OCI-LY3 (cell line): ENCODE measurements around the gene ARHGEF28.

Source experiments
- H2AFZ ChIP-seq: fragments of 200-600, 300-600 bp; shearing (Covaris generic); 2 replicates; pipeline ENCODE4 v1.6.0; 2014; ENCODE audit warnings: antibody characterized with exemption, low read depth, low read length
- H3K27ac ChIP-seq: fragments of 200-600, 300-600 bp; sonication (generic); 2 replicates; pipeline ENCODE4 v1.5.1; 2014; ENCODE audit warnings: mild to moderate bottlenecking, low read length, moderate library complexity, mixed read lengths
- H3K27me3 ChIP-seq: fragments of 200-600, 300-600 bp; sonication (generic); 2 replicates; pipeline ENCODE4 v1.6.1; 2014; ENCODE audit warnings: low read depth, low read length, mixed read lengths
- H3K36me3 ChIP-seq: fragments of 200-600, 300-600 bp; sonication (generic); replicated peaks from 2 replicates; pipeline ENCODE3; 2014; ENCODE audit warnings: low read depth, low read length, mixed read lengths
- H3K4me1 ChIP-seq: fragments of 300-600, 200-600 bp; sonication (generic); 2 replicates; pipeline ENCODE4 v1.6.1; 2014; ENCODE audit warnings: low read length, mixed read lengths
- H3K4me2 ChIP-seq: fragments of 200-600, 300-600 bp; sonication (generic); 2 replicates; pipeline ENCODE4 v1.6.1; 2014; ENCODE audit warnings: low read length, mixed read lengths
- H3K4me3 ChIP-seq: fragments of 300-600, 200-600 bp; sonication (generic); 2 replicates; pipeline ENCODE4 v1.5.1; 2014; ENCODE audit warnings: antibody characterized with exemption, mild to moderate bottlenecking, low read length, moderate library complexity
- H3K79me2 ChIP-seq: fragments of 300-600, 200-600 bp; shearing (Covaris generic); 2 replicates; pipeline ENCODE4 v1.6.1; 2014; ENCODE audit warnings: mild to moderate bottlenecking, low read length, mixed read lengths
- H3K9ac ChIP-seq: fragments of 300-600, 200-600 bp; shearing (Covaris generic); 2 replicates; pipeline ENCODE4 v1.6.0; 2014; ENCODE audit warnings: mild to moderate bottlenecking, low read length, moderate library complexity
- H3K9me3 ChIP-seq: fragments of 200-600, 300-600 bp; shearing (Covaris generic); 2 replicates; pipeline ENCODE4 v1.6.1; 2014; ENCODE audit warnings: low read length, mixed read lengths; ENCODE audit not compliant: insufficient read depth
- H4K20me1 ChIP-seq: fragments of 200-600, 300-600 bp; sonication (generic); 2 replicates; pipeline ENCODE4 v1.6.1; 2016; ENCODE audit warnings: low read length, mixed read lengths; ENCODE audit not compliant: insufficient read depth
- CTCF ChIP-seq: fragments of 200-600, 300-600 bp; sonication (generic); IDR thresholded peaks from 2 replicates; pipeline ENCODE4 v1.5.1; 2014; ENCODE audit warnings: antibody characterized with exemption, low read length, low read depth
- EZH2phosphoT487 ChIP-seq: fragments of 200-600 bp; shearing (Covaris generic); IDR thresholded peaks from 2 replicates; pipeline ENCODE4 v1.6.1; 2018; ENCODE audit warnings: antibody characterized with exemption, mixed run types, low read depth

ARHGEF28 gene

GRCh38 chr5:73957397-73958001, 331.5 kb downstream of the ARHGEF28 start:
- no peaks in the 10 kb centered on the region for H3K27me3 ChIP-seq
- H3K36me3 ChIP-seq: no peaks in the 10 kb centered on the region
- no peaks in the 10 kb centered on the region for H4K20me1 ChIP-seq
- peaks cover 16% of the 10 kb centered on the region for H3K4me1 ChIP-seq
- TF ChIP-seq CTCF (no peak), EZH2phosphoT487 (no peak)
- H3K4me2 ChIP-seq: no peak overlapping the region
- H3K27ac ChIP-seq: no peak overlapping the region
- no peaks in the 10 kb centered on the region for H3K9me3 ChIP-seq
- H2AFZ ChIP-seq: no peak overlapping the region
- H3K9ac ChIP-seq: no peak overlapping the region
- H3K4me3 ChIP-seq: no peak overlapping the region
- no peaks in the 10 kb centered on the region for H3K79me2 ChIP-seq

GRCh38 chr5:73958037-73958436, 332.0 kb downstream of the ARHGEF28 start:
- Histone ChIP-seq H3K27ac (no peak overlapping the region), H3K9me3 (no peaks in the 10 kb centered on the region), H3K36me3 (no peaks in the 10 kb centered on the region), H3K9ac (no peak overlapping the region), H3K79me2 (no peaks in the 10 kb centered on the region), H3K27me3 (no peaks in the 10 kb centered on the region), H3K4me2 (no peak overlapping the region), H3K4me3 (no peak overlapping the region), H4K20me1 (no peaks in the 10 kb centered on the region), H2AFZ (no peak overlapping the region), H3K4me1 (peaks cover 16% of the 10 kb centered on the region)
- TF ChIP-seq CTCF: no peak
- no peak for TF ChIP-seq EZH2phosphoT487

GRCh38 chr5:73960023-73960422, 334.0 kb downstream of the ARHGEF28 start:
- Histone ChIP-seq H3K27me3 (no peaks in the 10 kb centered on the region), H2AFZ (no peak overlapping the region), H3K4me2 (peak overlapping the region; percentile 15; the same call in 1 of the 2 replicates), H3K9me3 (no peaks in the 10 kb centered on the region), H3K4me3 (no peak overlapping the region), H3K4me1 (peaks cover 16% of the 10 kb centered on the region), H3K36me3 (no peaks in the 10 kb centered on the region), H3K79me2 (no peaks in the 10 kb centered on the region), H3K27ac (no peak overlapping the region), H3K9ac (no peak overlapping the region), H4K20me1 (no peaks in the 10 kb centered on the region)
- TF ChIP-seq EZH2phosphoT487: no peak
- TF ChIP-seq CTCF: no peak

DNA sequence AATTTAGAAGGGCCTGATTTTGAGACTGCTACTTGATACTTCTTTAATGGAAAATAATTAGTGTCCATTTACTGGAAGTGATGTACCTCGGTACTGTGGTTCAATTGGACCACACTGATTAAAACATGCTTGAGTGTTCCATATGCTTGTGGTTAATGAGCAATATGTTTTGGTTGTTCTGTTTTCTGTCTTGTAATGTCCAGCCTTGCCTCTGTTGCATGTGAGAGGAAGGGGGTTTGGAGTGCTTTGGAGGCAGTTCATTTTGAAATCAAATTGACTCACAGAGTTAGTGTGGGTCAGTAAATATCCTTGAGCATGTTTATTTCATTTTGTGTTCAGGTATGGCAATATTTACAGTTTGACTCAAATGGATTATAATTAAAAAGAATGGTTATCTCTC, 334.4 kb downstream of the ARHGEF28 start:
- no peak for TF ChIP-seq EZH2phosphoT487
- no peak for TF ChIP-seq CTCF
- H3K9me3 ChIP-seq: no peaks in the 10 kb centered on the region
- no peaks in the 10 kb centered on the region for H3K27me3 ChIP-seq
- no peaks in the 10 kb centered on the region for H3K36me3 ChIP-seq
- H3K27ac ChIP-seq: no peak overlapping the region
- peaks cover 16% of the 10 kb centered on the region for H3K4me1 ChIP-seq
- no peaks in the 10 kb centered on the region for H4K20me1 ChIP-seq
- peak overlapping the region; percentile 15; the same call in 1 of the 2 replicates for H3K4me2 ChIP-seq
- H3K4me3 ChIP-seq: no peak overlapping the region
- no peak overlapping the region for H3K9ac ChIP-seq
- H3K79me2 ChIP-seq: no peaks in the 10 kb centered on the region
- H2AFZ ChIP-seq: no peak overlapping the region
